Measurements from ENCODE around the gene AHI1.

Gene AHI1

GRCh38 chr6:135291288-135292076 is 206.1 kb downstream of the AHI1 start:
- no peak for DNase-seq
- in situ Hi-C loops (cut with HindIII; ENCODE audit: low pct_ligation_motif_present, low pct_unique_long_range_greater_than_20kb, low sequenced_read_pairs): no loop called here

GRCh38 chr6:135289816-135290215 is 207.7 kb downstream of the AHI1 start:
- in situ Hi-C loops (cut with HindIII; ENCODE audit: low pct_ligation_motif_present, low pct_unique_long_range_greater_than_20kb, low sequenced_read_pairs): no loop called here
- no peak for DNase-seq

DNA sequence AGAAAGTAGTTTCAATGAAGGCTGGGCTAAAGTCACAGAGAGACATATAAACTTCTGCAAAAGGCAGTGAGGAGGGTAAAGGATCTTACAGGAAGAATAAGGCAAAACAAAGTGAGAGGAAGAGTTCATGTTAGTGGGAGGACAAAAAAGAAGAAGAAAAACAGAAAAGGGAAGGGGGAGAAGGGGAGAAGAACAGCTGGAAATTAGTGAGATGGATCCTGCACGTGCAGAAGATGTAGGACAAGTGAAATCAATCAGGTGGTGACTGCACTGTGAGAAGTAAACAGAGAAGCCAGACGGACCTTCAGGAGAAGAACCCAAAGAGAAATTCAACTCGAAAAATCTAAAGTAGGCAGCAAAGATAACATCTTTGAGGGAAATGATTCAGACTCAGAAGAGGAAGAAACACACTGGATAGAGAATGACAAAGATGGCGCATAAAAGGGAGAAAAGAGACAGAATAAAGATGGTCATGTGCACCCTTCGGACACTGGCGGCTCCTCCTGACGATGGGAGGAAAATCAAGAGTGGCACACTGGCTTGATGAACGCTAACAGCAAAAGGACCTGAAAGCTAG is 210.5 kb downstream of the AHI1 start:
- in situ Hi-C loops (cut with HindIII; ENCODE audit: low pct_ligation_motif_present, low pct_unique_long_range_greater_than_20kb, low sequenced_read_pairs): no loop called here
- no peak for DNase-seq

DNA sequence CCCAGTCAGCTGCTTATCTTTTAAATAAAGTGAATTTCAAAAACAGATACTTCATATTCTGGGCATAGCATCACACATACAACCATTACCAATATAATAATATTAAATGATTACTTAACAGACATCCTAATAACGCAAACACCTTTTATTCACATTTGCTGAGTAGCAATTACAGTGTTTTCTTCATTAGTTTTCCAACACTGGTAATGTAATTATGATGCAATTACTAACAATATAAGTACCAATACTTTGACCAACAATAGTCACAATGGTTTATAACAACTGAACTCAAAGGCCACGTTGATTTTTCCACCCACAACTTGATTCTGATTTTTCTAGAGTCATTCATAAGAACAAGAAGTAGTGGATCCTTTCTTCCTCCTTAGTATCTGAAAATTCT is 212.4 kb downstream of the AHI1 start:
- no peak for DNase-seq
- in situ Hi-C loops (cut with HindIII; ENCODE audit: low pct_ligation_motif_present, low pct_unique_long_range_greater_than_20kb, low sequenced_read_pairs): no loop called here

DNA sequence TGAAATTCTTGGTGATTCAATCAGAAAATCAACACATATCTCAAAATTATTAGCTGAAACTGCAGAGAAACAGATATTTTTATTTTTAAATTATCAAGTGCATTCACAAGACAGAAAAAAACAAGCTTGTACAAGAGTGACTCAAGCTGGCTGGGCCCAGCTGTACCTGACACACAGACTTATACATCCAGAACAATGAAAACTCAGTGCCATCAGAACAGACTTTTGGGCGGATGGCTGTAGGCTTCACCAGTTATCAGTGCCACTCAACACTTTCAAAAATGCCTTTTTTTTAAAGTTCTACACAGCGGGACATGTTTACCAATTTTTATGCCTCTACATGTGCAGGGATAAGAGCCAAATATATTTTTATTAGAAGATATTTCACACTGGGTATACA is 213.6 kb downstream of the AHI1 start:
- in situ Hi-C loops (cut with HindIII; ENCODE audit: low pct_ligation_motif_present, low pct_unique_long_range_greater_than_20kb, low sequenced_read_pairs): no loop called here
- no peak for DNase-seq

DNA sequence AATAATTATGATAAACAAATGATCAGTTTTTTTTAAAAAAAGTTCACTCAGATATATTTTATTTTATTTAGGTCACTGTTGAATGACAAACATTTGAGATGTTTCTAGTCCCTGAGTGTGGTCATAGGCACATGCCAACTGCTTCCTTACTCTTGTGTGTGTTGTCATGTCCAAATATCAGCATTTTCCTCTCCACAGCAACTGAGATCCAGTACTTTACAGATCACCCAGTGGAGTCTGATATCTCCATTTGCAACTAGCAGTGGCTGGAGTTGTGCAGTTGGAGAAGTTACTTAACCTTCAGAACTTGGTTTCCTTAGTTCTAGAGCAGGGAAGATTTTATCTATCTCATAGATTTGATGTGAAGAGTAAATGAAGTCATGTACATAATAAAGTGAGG is 215.1 kb downstream of the AHI1 start:
- in situ Hi-C loops (cut with HindIII; ENCODE audit: low pct_ligation_motif_present, low pct_unique_long_range_greater_than_20kb, low sequenced_read_pairs): no loop called here
- no peak for DNase-seq

- in situ Hi-C loops (cut with HindIII; ENCODE audit: low pct_ligation_motif_present, low pct_unique_long_range_greater_than_20kb, low sequenced_read_pairs): no loop called here
- no peak for DNase-seq
These were observed 215.6 kb downstream of the AHI1 start for GRCh38 chr6:135281964-135282363.

DNA sequence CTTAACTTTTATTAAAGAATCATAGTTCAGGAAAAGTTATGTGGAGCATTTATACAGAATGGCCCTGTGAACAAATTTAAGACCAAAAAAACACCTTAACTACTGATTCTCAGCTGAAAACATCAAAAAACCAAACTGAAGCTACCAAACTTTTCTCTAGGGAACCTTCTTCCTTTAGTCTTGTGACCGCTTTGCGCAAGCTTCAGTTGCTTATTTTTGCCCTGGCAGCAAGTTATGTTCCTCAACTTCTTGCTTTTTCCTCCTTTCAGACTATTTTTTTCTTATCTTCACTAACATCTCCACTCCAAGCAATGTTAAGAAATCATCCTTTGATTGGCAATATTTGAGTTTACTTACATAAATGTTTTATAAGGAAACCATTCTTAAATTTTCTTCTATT is 216.3 kb downstream of the AHI1 start:
- in situ Hi-C loops (cut with HindIII; ENCODE audit: low pct_ligation_motif_present, low pct_unique_long_range_greater_than_20kb, low sequenced_read_pairs): no loop called here
- DNase-seq: no peak

GRCh38 chr6:135280375-135281136 is 217.0 kb downstream of the AHI1 start:
- in situ Hi-C loops (cut with HindIII; ENCODE audit: low pct_ligation_motif_present, low pct_unique_long_range_greater_than_20kb, low sequenced_read_pairs): no loop called here

DNA sequence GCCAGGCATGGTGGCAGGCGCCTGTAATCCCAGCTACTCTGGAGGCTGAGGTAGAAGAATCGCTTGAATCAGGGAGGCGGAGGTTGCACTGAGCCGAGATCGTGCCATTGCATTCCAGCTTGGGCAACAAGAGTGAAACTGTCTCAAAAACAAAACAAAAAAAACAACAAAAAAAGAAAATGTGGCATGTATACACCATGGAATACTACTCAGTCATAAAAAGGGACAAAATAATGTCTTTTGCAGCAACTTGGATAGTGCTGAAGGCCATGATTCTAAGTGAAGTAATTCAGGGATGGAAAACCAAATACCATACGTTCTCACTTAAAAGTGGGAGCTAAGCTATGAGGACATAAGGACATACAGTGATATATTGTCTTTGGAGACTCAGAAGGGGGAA is 220.1 kb downstream of the AHI1 start:
- no peak for DNase-seq
- in situ Hi-C loops (cut with HindIII; ENCODE audit: low pct_ligation_motif_present, low pct_unique_long_range_greater_than_20kb, low sequenced_read_pairs): no loop called here

More at GRCh38 chr6:135280375-135281136, 217.0 kb downstream of the AHI1 start:
- DNase-seq: no peak

- in situ Hi-C loops (cut with HindIII; ENCODE audit: low pct_ligation_motif_present, low pct_unique_long_range_greater_than_20kb, low sequenced_read_pairs): no loop called here
- DNase-seq: no peak
These were observed 222.8 kb downstream of the AHI1 start for GRCh38 chr6:135274561-135275293.

- in situ Hi-C loops (cut with HindIII; ENCODE audit: low pct_ligation_motif_present, low pct_unique_long_range_greater_than_20kb, low sequenced_read_pairs): no loop called here
- DNase-seq: no peak
These were observed 225.9 kb downstream of the AHI1 start for GRCh38 chr6:135271626-135272025.

GRCh38 chr6:135270676-135271536 is 226.6 kb downstream of the AHI1 start:
- no peak for DNase-seq
- in situ Hi-C loops (cut with HindIII; ENCODE audit: low pct_ligation_motif_present, low pct_unique_long_range_greater_than_20kb, low sequenced_read_pairs): no loop called here

- in situ Hi-C loops (cut with HindIII; ENCODE audit: low pct_ligation_motif_present, low pct_unique_long_range_greater_than_20kb, low sequenced_read_pairs): no loop called here
- DNase-seq: no peak
These were observed 228.1 kb downstream of the AHI1 start for GRCh38 chr6:135269481-135269891.

DNA sequence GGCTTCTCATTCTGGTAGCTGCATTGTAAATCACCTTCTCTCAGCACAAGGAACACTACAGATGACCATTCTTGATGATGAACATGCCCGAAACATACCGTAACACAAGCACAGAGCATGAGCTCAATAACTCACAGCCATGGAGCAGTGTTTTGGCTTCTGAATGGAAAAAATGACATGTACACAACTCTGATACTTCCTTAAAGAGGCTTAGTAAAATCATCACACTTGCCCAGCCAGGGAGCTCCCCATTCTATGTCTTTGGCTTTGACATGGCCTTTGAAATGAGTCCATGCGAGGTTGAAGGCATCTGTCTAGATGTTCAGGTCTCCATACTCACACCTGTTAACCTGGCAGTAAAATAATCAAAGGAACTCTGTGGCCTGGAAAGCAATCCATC is 228.8 kb downstream of the AHI1 start:
- no peak for DNase-seq
- in situ Hi-C loops (cut with HindIII; ENCODE audit: low pct_ligation_motif_present, low pct_unique_long_range_greater_than_20kb, low sequenced_read_pairs): no loop called here

DNA sequence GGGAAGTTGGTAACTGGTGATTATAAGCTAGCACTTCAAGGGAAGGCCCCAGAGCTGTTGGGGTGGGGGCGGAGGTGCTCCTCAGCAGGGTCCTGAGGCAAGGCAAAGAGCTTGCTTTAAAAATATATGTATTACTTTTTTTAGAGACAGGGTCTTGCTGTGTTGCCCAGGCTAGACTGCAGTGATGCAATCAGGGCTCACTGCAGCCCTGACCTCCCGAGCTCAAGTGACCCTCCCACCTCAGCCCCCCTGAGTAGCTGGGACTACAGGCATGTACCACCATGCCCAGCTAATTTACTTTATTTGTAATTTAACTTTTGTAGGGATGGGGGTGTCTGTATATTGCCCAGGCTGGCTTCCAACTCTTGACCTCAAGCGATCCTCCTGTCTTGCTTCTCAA is 229.3 kb downstream of the AHI1 start:
- DNase-seq: no peak
- in situ Hi-C loops (cut with HindIII; ENCODE audit: low pct_ligation_motif_present, low pct_unique_long_range_greater_than_20kb, low sequenced_read_pairs): no loop called here

DNA sequence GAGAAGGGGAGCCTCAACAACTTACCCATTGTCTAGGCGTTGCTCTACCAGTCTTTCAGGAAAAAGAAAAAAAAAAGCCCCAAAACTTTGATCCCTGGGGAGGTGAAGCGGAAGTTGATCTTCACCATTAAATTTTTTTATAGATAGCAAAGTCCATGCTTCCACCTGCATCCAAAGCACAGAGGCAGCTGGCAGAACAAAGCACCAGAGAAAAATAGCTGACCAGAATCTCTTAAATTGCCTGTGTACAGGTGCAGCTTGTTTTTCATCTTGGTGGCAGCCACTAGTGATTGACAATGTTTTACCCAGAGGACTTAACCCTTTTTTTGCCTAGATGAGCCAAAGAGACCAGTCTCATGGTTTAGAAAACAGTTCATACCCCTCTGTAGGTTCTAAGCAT is 230.5 kb downstream of the AHI1 start:
- no peak for DNase-seq
- in situ Hi-C loops (cut with HindIII; ENCODE audit: low pct_ligation_motif_present, low pct_unique_long_range_greater_than_20kb, low sequenced_read_pairs): no loop called here

DNA sequence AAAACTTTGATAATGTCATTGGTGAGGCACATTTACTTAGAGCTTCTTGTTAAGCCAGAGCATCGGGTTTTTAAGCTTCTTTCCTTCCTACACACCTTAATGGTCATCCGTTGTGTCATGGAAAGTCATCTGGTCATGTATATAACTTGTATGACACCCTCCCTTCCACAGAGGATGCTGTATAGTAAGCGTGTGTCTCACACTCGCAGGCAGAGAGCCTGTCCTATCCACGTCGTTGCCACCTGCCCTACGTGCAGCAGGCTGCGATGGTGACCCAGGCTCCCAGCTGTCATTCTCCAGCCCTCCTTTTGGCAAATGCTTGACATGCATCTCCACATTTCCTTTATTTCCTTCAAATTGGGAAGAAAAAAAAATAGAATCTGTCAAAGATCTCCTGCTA is 230.9 kb downstream of the AHI1 start:
- in situ Hi-C loops (cut with HindIII; ENCODE audit: low pct_ligation_motif_present, low pct_unique_long_range_greater_than_20kb, low sequenced_read_pairs): no loop called here
- DNase-seq: no peak
